IMR-90 (cell line): ENCODE data around the gene SUPT3H. TPM values are rescaled to one million over a fixed set of nuclear protein-coding genes. Genes with fewer than 3 reads are reported as not detected.

Experiments used
- ATAC-seq: fragments of 200-7000 bp; cut with Tn5 transposase; 2 replicates; pipeline ENCODE4 v1.9.1; 2020; ENCODE audit warnings: low read depth, mild to moderate bottlenecking, moderate library complexity
- BruUV-seq: library from RNA; stranded (reverse); fragments of 400-500 nt; replicated peaks from 2 replicates; lab custom pipeline; 2021; lab: Mats Ljungman, UMichigan
- CTCF ChIA-PET: fragments of 300-600 bp; formaldehyde crosslinking; extraction: SDS; loops from one replicate; lab custom pipeline; 2021; ENCODE audit warnings: antibody characterized with exemption; lab: Yijun Ruan, JAX
- POLR2A ChIA-PET: fragments of 300-600 bp; sonication (Branson Sonifier 250); formaldehyde crosslinking; loops from one replicate; lab custom pipeline; 2022; ENCODE audit warnings: antibody characterized with exemption; ENCODE audit not compliant: unreplicated experiment; lab: Charles Lee
- DNase-seq: peaks from one replicate; pipeline ENCODE4 v3.0.0; 2013
- H2AFZ ChIP-seq: replicated peaks from 2 replicates; pipeline ENCODE3; 2013; ENCODE audit warnings: low read length, mild to moderate bottlenecking; ENCODE audit not compliant: poor library complexity
- H2AK5ac ChIP-seq: 2 replicates; pipeline ENCODE4 v1.6.1; 2013; ENCODE audit warnings: low read depth, low read length, inconsistent platforms
- H2AK9ac ChIP-seq: replicated peaks from 2 replicates; pipeline ENCODE3; 2013; ENCODE audit warnings: mild to moderate bottlenecking, low read depth, low read length, moderate library complexity; ENCODE audit not compliant: poor library complexity
- H2BK120ac ChIP-seq: 2 replicates; pipeline ENCODE4 v1.6.1; 2013; ENCODE audit warnings: low read depth, low read length, inconsistent platforms
- H2BK15ac ChIP-seq: 3 replicates; pipeline ENCODE4 v1.6.1; 2013; ENCODE audit warnings: low read depth, low read length, inconsistent platforms
- H2BK20ac ChIP-seq: 2 replicates; pipeline ENCODE4 v1.6.1; 2013; ENCODE audit warnings: low read depth, mild to moderate bottlenecking, inconsistent platforms, low read length, moderate library complexity
- H2BK5ac ChIP-seq: 2 replicates; pipeline ENCODE4 v1.6.1; 2013; ENCODE audit warnings: mild to moderate bottlenecking, low read depth, low read length, inconsistent platforms; ENCODE audit not compliant: poor library complexity, severe bottlenecking
- H3K14ac ChIP-seq: replicated peaks from 2 replicates; pipeline ENCODE4 v1.6.1; 2013; ENCODE audit warnings: low read depth, low read length, inconsistent platforms
- H3K18ac ChIP-seq: 2 replicates; pipeline ENCODE4 v1.6.1; 2013; ENCODE audit warnings: low read depth, low read length, control low read depth
- H3K23ac ChIP-seq: 2 replicates; pipeline ENCODE4 v1.6.1; 2013; ENCODE audit warnings: low read depth, low read length, inconsistent platforms
- H3K27ac ChIP-seq: 2 replicates; pipeline ENCODE4 v1.5.1; 2013; ENCODE audit warnings: mild to moderate bottlenecking, control low read depth, low read length; ENCODE audit not compliant: insufficient read depth
- H3K27me3 ChIP-seq: 2 replicates; pipeline ENCODE4 v1.6.1; 2013; ENCODE audit warnings: low read length; ENCODE audit not compliant: control insufficient read depth, insufficient read depth
- H3K36me3 ChIP-seq: 2 replicates; pipeline ENCODE4 v1.6.1; 2013; ENCODE audit warnings: low read length, mixed read lengths; ENCODE audit not compliant: control insufficient read depth, insufficient read depth
- H3K4ac ChIP-seq: 2 replicates; pipeline ENCODE4 v1.6.1; 2013; ENCODE audit warnings: low read depth, low read length, inconsistent platforms
- H3K4me1 ChIP-seq: 2 replicates; pipeline ENCODE4 v1.6.1; 2013; ENCODE audit warnings: low read length, mixed read lengths; ENCODE audit not compliant: control insufficient read depth, insufficient read depth
- H3K4me2 ChIP-seq: 2 replicates; pipeline ENCODE4 v1.6.1; 2013; ENCODE audit warnings: low read depth, mild to moderate bottlenecking, control low read depth, low read length, moderate library complexity
- H3K4me3 ChIP-seq: 2 replicates; pipeline ENCODE4 v1.5.1; 2013; ENCODE audit warnings: low read depth, mild to moderate bottlenecking, control low read depth, low read length, moderate library complexity; ENCODE audit not compliant: insufficient read depth
- H3K56ac ChIP-seq: 2 replicates; pipeline ENCODE4 v1.6.1; 2013; ENCODE audit warnings: low read length, inconsistent platforms; ENCODE audit not compliant: insufficient read depth; ENCODE audit errors: extremely low read depth
- H3K79me1 ChIP-seq, 2 experiments: 2 replicates each; pipeline ENCODE4 v1.6.1; 2013; ENCODE audit warnings: low read length in 2 of 2, inconsistent platforms in 1 of 2, low read depth in 1 of 2
- H3K9ac ChIP-seq: 2 replicates; pipeline ENCODE4 v1.6.1; 2013; ENCODE audit warnings: low read depth, low read length, control low read depth
- H3K9me1 ChIP-seq: 2 replicates; pipeline ENCODE4 v1.6.1; 2013; ENCODE audit warnings: low read length, inconsistent platforms; ENCODE audit not compliant: insufficient read depth
- H3K9me3 ChIP-seq: 2 replicates; pipeline ENCODE4 v1.6.1; 2013; ENCODE audit warnings: low read length; ENCODE audit not compliant: control insufficient read depth, insufficient read depth
- H4K20me1 ChIP-seq: 2 replicates; pipeline ENCODE4 v1.6.1; 2013; ENCODE audit warnings: low read length, inconsistent platforms; ENCODE audit not compliant: insufficient read depth
- H4K5ac ChIP-seq: 2 replicates; pipeline ENCODE4 v1.6.1; 2013; ENCODE audit warnings: mild to moderate bottlenecking, low read depth, low read length, control low read depth
- H4K8ac ChIP-seq, 2 experiments: 2 replicates each; pipeline ENCODE4 v1.6.1; 2013; ENCODE audit warnings: low read depth in 2 of 2, low read length in 2 of 2, control low read depth in 1 of 2, inconsistent platforms in 1 of 2
- H4K91ac ChIP-seq: 2 replicates; pipeline ENCODE4 v1.6.1; 2013; ENCODE audit warnings: low read depth, low read length, inconsistent platforms; ENCODE audit not compliant: insufficient read depth
- BHLHE40 ChIP-seq: fragments of 150-350 bp; IDR thresholded peaks from 2 replicates; pipeline ENCODE4 v1.6.1; 2016; ENCODE audit warnings: mild to moderate bottlenecking, low read depth, low read length
- CHD1 ChIP-seq: IDR thresholded peaks from 2 replicates; pipeline ENCODE4 v1.6.1; 2012; ENCODE audit warnings: low read depth, low read length, improper control_type of control experiment
- MAFK ChIP-seq: IDR thresholded peaks from 2 replicates; pipeline ENCODE4 v1.6.1; 2012; ENCODE audit warnings: low read depth, low read length, improper control_type of control experiment
- MAZ ChIP-seq: IDR thresholded peaks from 2 replicates; pipeline ENCODE4 v1.6.1; 2012; ENCODE audit warnings: low read depth, mild to moderate bottlenecking, low read length, improper control_type of control experiment, moderate library complexity, borderline replicate concordance
- NFE2L2 ChIP-seq: fragments of 150-350 bp; IDR thresholded peaks from 2 replicates; pipeline ENCODE4 v1.6.1; 2016; ENCODE audit warnings: low read depth, mild to moderate bottlenecking, low read length
- POLR2A ChIP-seq: IDR thresholded peaks from 2 replicates; pipeline ENCODE4 v1.6.1; 2012; ENCODE audit warnings: mild to moderate bottlenecking, low read depth, low read length
- RAD21 ChIP-seq: IDR thresholded peaks from 2 replicates; pipeline ENCODE4 v1.6.1; 2012; ENCODE audit warnings: low read length, improper control_type of control experiment
- RFX5 ChIP-seq: IDR thresholded peaks from 2 replicates; pipeline ENCODE4 v1.8.0; 2012; ENCODE audit warnings: low read depth, mild to moderate bottlenecking, low read length, moderate library complexity
- SMC3 ChIP-seq: fragments of 150-350 bp; IDR thresholded peaks from 2 replicates; pipeline ENCODE4 v1.6.1; 2016; ENCODE audit warnings: low read depth, mild to moderate bottlenecking, antibody characterized with exemption, low read length, moderate library complexity
- WGBS, 2 experiments: methylation state at CpG; one replicate each; pipeline versions ENCODE4 v1.1.5 to v1.1.7; 2013; ENCODE audit warnings: missing lambda C conversion rate in 2 of 2; ENCODE audit not compliant: insufficient read length in 1 of 2; ENCODE audit errors: extremely low coverage in 2 of 2; 5-methylcytosine and 5-hydroxymethylcytosine counted together
- dilution Hi-C: fragments of 300-500 bp; cut with HindIII; formaldehyde crosslinking; loops from one replicate; pipeline ENCODE4 v1.14.3; 2018; ENCODE audit warnings: low sequenced_read_pairs; ENCODE audit not compliant: unreplicated experiment
- in situ Hi-C: fragments of 300-500 bp; cut with MboI; formaldehyde crosslinking; loops from 3 replicates; pipeline ENCODE4 v1.14.3; 2019; ENCODE audit warnings: low sequenced_read_pairs, inconsistent platforms, mixed read lengths
- intact Hi-C: fragments of 100-400 bp; cut with micrococcal nuclease; formaldehyde crosslinking; loops from 2 replicates; pipeline ENCODE4 v1.10.0; 2022
- polyA plus RNA-seq, 3 experiments: library from polyadenylated mRNA; depleted of rRNA; stranded (reverse); fragments of >200 nt; gene quantifications; 2 replicates each; pipeline ENCODE4 v1.2.3, GENCODE V29; 2012; ENCODE audit warnings: low replicate concordance in 1 of 3
- total RNA-seq: library from RNA; depleted of rRNA; stranded (reverse); fragments of >200 nt; gene quantifications from 2 replicates; pipeline ENCODE4 v1.2.3, GENCODE V29; 2012
- TF ChIP-seq, protein P1 (sequence below): fragments of 150-350 bp; IDR thresholded peaks from 2 replicates; pipeline ENCODE4 v1.6.1; 2016; ENCODE audit warnings: low read depth, mild to moderate bottlenecking, low read length, moderate library complexity, borderline replicate concordance

The SUPT3H gene
- total and polyA plus RNA-seq, 2 of the 4 experiments (the other 2 are of a cell fraction) = 4.5 to 5.0 TPM

DNA sequence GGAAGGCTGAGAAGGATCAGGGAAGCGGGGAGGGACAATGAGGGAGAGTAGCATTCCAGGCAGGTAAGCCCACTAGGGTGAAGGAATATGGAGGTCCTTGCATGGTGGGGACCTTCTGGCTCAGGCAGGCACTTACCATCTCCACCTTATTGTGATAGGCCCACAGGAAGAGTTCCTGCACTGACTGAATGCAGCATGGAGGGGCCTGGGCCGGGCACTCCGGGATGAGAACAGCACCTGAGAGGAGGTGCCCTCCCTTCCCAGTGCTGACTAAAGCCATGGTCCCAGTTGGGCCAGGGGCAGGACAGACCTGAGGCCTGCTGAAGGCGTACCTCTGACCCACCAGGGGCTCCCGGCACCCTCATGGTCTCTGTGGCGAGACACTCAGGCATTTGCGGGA is 597.6 kb downstream of the SUPT3H start:
- no TSS peak for BruUV-seq
- H3K4me1 ChIP-seq = no peaks in the 10 kb centered on the region
- 83% methylated on average over 2 of the region's 7 CpGs; no CpG with 5 or more reads in 1 of the 2 experiments for WGBS, 2 experiments
- no peak overlapping the region for H2BK15ac ChIP-seq
- no peak overlapping the region for H2AFZ ChIP-seq
- POLR2A ChIA-PET = no interaction called here
- DNase-seq (no peak), ATAC-seq (no peak)
- peaks cover 5% of the 10 kb centered on the region for H3K9me3 ChIP-seq
- H3K36me3 ChIP-seq = no peaks in the 10 kb centered on the region
- no peak overlapping the region for H2BK120ac ChIP-seq
- H2AK9ac ChIP-seq = no peak overlapping the region
- dilution Hi-C loops (no loop called here), intact Hi-C loops (no loop called here), in situ Hi-C loops (no loop called here)
- no peak overlapping the region for H3K4me3 ChIP-seq
- peaks cover 30% of the 10 kb centered on the region for H3K27me3 ChIP-seq
- CTCF ChIA-PET = no interaction called here
- no peak overlapping the region for H4K91ac ChIP-seq
- no peak overlapping the region for H3K14ac ChIP-seq
- no peak overlapping the region for H2BK20ac ChIP-seq
- H4K5ac ChIP-seq = no peak overlapping the region
- TF ChIP-seq RFX5 (no peak), RAD21 (no peak), POLR2A (no peak), MAZ (no peak), NFE2L2 (no peak), CHD1 (no peak), MAFK (no peak), SMC3 (no peak), BHLHE40 (no peak)
- TF ChIP-seq, protein P1, sequence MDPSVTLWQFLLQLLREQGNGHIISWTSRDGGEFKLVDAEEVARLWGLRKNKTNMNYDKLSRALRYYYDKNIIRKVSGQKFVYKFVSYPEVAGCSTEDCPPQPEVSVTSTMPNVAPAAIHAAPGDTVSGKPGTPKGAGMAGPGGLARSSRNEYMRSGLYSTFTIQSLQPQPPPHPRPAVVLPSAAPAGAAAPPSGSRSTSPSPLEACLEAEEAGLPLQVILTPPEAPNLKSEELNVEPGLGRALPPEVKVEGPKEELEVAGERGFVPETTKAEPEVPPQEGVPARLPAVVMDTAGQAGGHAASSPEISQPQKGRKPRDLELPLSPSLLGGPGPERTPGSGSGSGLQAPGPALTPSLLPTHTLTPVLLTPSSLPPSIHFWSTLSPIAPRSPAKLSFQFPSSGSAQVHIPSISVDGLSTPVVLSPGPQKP = no peak
- H4K8ac ChIP-seq = no peak overlapping the region
- no peak overlapping the region for H3K18ac ChIP-seq
- no peaks in the 10 kb centered on the region for H3K9me1 ChIP-seq
- no peak overlapping the region for H3K27ac ChIP-seq
- no peak overlapping the region for H3K9ac ChIP-seq
- no peak overlapping the region for H3K4ac ChIP-seq
- H3K56ac ChIP-seq = no peak overlapping the region
- no peak overlapping the region for H3K23ac ChIP-seq
- no peak overlapping the region for H2AK5ac ChIP-seq
- no peaks in the 10 kb centered on the region for H4K20me1 ChIP-seq
- H3K4me2 ChIP-seq = no peak overlapping the region
- H3K79me1 ChIP-seq = no peaks in the 10 kb centered on the region
- H2BK5ac ChIP-seq = no peak overlapping the region
